Upper lobe of right lung (tissue), 1 donor: ENCODE results near the gene AARS1. TPM values are rescaled to one million over a fixed set of nuclear protein-coding genes. Genes with fewer than 3 reads are reported as not detected.
"Not testable (repeated sequence)": the region's sequence is repeated elsewhere in the genome, so short reads cannot be mapped to it uniquely, and the experiment has no call there.

Source experiments
- ATAC-seq: fragments of 200-7000 bp; cut with Tn5 transposase; one replicate; pipeline ENCODE4 v1.9.1; 2020; ENCODE audit warnings: mild to moderate bottlenecking, moderate library complexity
- DNase-seq: peaks from one replicate; pipeline ENCODE4 v3.0.0-alpha.2; 2020
- H3K27ac ChIP-seq: fragments of 200-600 bp; one replicate; pipeline ENCODE4 v1.8.0; 2022
- H3K27me3 ChIP-seq: fragments of 200-600 bp; one replicate; pipeline ENCODE4 v1.8.0; 2022; ENCODE audit warnings: mild to moderate bottlenecking
- H3K36me3 ChIP-seq: fragments of 200-600 bp; one replicate; pipeline ENCODE4 v1.8.0; 2022
- H3K4me1 ChIP-seq: fragments of 200-600 bp; one replicate; pipeline ENCODE4 v1.8.0; 2022
- H3K4me3 ChIP-seq: fragments of 200-600 bp; one replicate; pipeline ENCODE4 v1.8.0; 2022; ENCODE audit warnings: mild to moderate bottlenecking
- H3K9me3 ChIP-seq: fragments of 200-600 bp; one replicate; pipeline ENCODE4 v1.8.0; 2022
- CTCF ChIP-seq: fragments of 200-600 bp; IDR thresholded peaks from one replicate; pipeline ENCODE4 v1.8.0; 2022; ENCODE audit warnings: antibody characterized with exemption
- intact Hi-C: fragments of 100-400 bp; cut with DNase I; formaldehyde crosslinking; loops from one replicate; pipeline ENCODE4 v1.11.0; 2022
- total RNA-seq: library from RNA; stranded (reverse); fragmentation: NEBNext Ultra II Directional; extraction: Animal tissue kit (Norgen Biotek cat#: 25700); gene quantifications from one replicate; pipeline ENCODE4 v1.2.1, GENCODE V29; 2021
- donor health status: DM: no; HTN: yes; CAD: no; lungs with severe emphysema.

AARS1 gene
- total RNA-seq, 1 donor from 2014 or later = 113 TPM

DNA sequence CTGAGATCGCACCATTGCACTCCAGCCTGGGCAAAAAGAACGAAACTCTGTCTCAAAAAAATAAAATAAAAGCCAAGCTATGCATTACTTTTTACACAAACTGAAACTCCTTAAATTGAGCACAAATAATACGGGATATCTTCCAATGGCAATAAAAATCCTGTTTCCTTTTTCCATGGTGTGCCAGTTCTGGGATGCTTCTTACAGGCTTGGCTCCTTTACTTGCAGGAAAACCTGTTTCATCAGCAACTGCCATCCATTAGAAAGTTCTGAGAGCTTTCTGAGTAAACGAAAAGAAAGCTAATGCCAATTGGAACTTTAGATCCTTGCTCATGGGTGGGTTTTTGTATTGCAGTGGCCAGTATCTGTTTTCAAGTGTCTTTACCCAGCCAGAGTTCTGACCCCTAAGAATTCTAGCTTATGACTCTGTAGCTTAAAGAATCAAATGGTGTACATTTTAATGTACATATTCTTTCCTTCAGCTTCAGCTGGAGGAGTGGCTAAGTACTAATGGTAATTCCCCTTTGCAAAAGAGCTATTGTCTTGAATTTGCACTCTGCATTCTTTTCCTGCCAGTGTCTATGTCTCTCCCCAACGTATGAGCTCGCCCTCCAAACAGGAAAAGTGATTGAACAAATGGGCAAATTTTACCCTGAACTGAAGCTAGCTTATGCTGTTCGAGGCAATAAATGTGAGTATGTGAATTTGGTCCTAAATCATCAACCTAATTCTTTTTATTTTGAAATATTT is 35.9 kb upstream of the AARS1 start:
- ATAC-seq (no peak), DNase-seq (no peak)
- TF ChIP-seq CTCF = no peak
- H3K27ac ChIP-seq = no peak overlapping the region
- intact Hi-C loops = no loop called here
- peaks cover 94% of the 10 kb centered on the region for H3K36me3 ChIP-seq
- H3K4me3 ChIP-seq = no peak overlapping the region
- H3K27me3 ChIP-seq = no peaks in the 10 kb centered on the region
- no peaks in the 10 kb centered on the region for H3K9me3 ChIP-seq
- H3K4me1 ChIP-seq = no peaks in the 10 kb centered on the region

- no peaks in the 10 kb centered on the region for H3K4me1 ChIP-seq
- no peak overlapping the region for H3K4me3 ChIP-seq
- TF ChIP-seq CTCF = no peak
- H3K27me3 ChIP-seq = no peaks in the 10 kb centered on the region
- DNase-seq = no peak
- intact Hi-C loops = no loop called here
- H3K36me3 ChIP-seq = peaks cover 93% of the 10 kb centered on the region
- no peak overlapping the region for H3K27ac ChIP-seq
- no peak for ATAC-seq
- H3K9me3 ChIP-seq = no peaks in the 10 kb centered on the region
Measured at GRCh38 chr16:70320121-70320520, 30.8 kb upstream of the AARS1 start.

DNA sequence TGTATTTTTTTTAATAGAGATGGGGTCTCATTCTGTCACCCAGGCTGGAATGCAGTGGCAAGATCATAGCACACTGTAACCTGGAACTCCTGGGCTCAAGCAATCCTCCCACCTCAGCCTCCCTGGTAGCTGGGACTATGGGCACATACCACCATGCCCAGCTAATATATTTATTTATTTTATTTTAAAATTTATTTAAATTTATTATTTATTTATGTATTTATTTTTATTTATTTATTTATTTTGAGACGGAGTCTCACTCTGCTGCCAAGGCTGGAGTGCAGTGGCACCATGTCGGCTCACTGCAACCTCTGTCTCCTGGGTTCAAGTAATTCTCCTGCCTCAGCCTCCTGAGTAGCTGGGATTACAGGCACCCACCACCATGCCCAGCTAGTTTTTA is 18.4 kb upstream of the AARS1 start:
- DNase-seq, intact Hi-C loops: not testable (repeated sequence)

DNA sequence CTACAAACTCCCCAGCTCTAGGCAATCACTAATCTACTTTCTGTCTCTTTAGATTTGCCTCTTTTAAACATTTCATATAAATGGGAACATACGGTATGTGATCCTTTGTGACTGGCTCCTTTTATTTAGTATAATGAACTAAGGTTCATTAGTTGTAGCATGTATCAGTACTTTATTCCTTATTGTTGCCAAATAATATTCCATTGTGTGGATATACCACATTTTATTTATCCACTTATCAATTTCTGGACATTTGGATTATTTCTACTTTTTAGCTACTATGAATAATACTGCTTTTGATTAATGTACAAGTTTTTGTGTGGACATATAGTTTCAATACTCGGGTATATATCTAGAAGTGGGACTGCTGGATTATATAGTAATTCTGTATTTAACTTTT is 17.6 kb upstream of the AARS1 start:
- H3K4me1 ChIP-seq = no peaks in the 10 kb centered on the region
- intact Hi-C loops = no loop called here
- no peaks in the 10 kb centered on the region for H3K36me3 ChIP-seq
- H3K27me3 ChIP-seq = no peaks in the 10 kb centered on the region
- no peak overlapping the region for H3K27ac ChIP-seq
- H3K9me3 ChIP-seq = no peaks in the 10 kb centered on the region
- ATAC-seq (no peak), DNase-seq (no peak)
- no peak overlapping the region for H3K4me3 ChIP-seq
- no peak for TF ChIP-seq CTCF

More for the DNA sequence above, 18.4 kb upstream of the AARS1 start:
- H3K4me3 ChIP-seq, H3K9me3 ChIP-seq, H3K27ac ChIP-seq, H3K4me1 ChIP-seq, H3K27me3 ChIP-seq, ATAC-seq, H3K36me3 ChIP-seq: not testable (repeated sequence)

GRCh38 chr16:70304892-70305448 is 15.7 kb upstream of the AARS1 start:
- TF ChIP-seq CTCF = no peak
- Histone ChIP-seq H3K4me3 (no peak overlapping the region), H3K27ac (no peak overlapping the region), H3K36me3 (no peaks in the 10 kb centered on the region), H3K4me1 (no peaks in the 10 kb centered on the region), H3K27me3 (no peaks in the 10 kb centered on the region), H3K9me3 (peaks cover 5% of the 10 kb centered on the region)
- no peak for ATAC-seq
- intact Hi-C loops = no loop called here
- DNase-seq = no peak

DNA sequence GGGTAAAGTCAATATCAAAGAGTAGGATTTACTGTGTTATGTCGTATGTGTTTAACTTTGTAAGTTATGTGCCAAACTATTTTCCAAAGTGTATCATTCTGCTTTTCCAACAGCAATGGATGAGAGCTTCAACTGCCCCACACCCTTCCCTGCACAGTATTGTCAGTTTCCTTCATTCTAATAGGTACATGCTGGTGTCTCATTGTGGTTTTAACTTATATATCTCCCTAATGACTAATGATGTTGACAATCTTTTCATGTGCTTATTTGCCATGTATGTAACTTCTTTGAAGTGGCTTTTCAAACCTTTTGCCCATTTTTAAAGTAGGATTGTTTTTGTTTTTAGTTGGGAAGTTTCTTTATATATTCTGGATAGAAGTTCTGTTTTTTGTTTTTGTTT is 13.4 kb upstream of the AARS1 start:
- H3K9me3 ChIP-seq = peaks cover 5% of the 10 kb centered on the region
- H3K4me1 ChIP-seq = peaks cover 4% of the 10 kb centered on the region
- DNase-seq (no peak), ATAC-seq (no peak)
- no peaks in the 10 kb centered on the region for H3K27me3 ChIP-seq
- H3K27ac ChIP-seq = no peak overlapping the region
- no peak overlapping the region for H3K4me3 ChIP-seq
- H3K36me3 ChIP-seq = no peaks in the 10 kb centered on the region
- TF ChIP-seq CTCF = no peak
- intact Hi-C loops = no loop called here
